Spleen (tissue), 7 donors: ENCODE measurements around the gene ASTN1.

ENCODE experiments used
- POLR2A ChIP-seq, 3 donors: fragments of 450-650 bp; IDR thresholded peaks; one replicate each; pipeline ENCODE4 v1.5.1; 2017; ENCODE audit warnings: antibody characterized with exemption in 3 of 3, mild to moderate bottlenecking in 1 of 3
- POLR2AphosphoS5 ChIP-seq, 3 donors: sonication (generic); formaldehyde crosslinking; IDR thresholded peaks; one replicate each; pipeline ENCODE4 v1.5.1; 2017; ENCODE audit warnings: antibody characterized with exemption in 3 of 3
- TF ChIP-seq, protein P1 (sequence below), 11 experiments: fragments of 200-600 bp in 7 of 11; fragments of 450-650 bp in 4 of 11; sonication (generic) in 4 of 11; IDR thresholded peaks in 8 of 11; conservative IDR thresholded peaks in 3 of 11; 1 replicate in 7 of 11; 2 replicates in 4 of 11; pipeline versions ENCODE4 v1.4.0 to v1.8.0; 2016 to 2021; ENCODE audit warnings: antibody characterized with exemption in 11 of 11, inconsistent platforms in 4 of 11, mild to moderate bottlenecking in 1 of 11
- donor health status: DM: no; HTN: no; CAD: no; lungs with moderate emphysema.
- donor health status: DM: no; HTN: no; CAD: no.
- donor health status: DM: no; HTN: no; CAD: no.

DNA sequence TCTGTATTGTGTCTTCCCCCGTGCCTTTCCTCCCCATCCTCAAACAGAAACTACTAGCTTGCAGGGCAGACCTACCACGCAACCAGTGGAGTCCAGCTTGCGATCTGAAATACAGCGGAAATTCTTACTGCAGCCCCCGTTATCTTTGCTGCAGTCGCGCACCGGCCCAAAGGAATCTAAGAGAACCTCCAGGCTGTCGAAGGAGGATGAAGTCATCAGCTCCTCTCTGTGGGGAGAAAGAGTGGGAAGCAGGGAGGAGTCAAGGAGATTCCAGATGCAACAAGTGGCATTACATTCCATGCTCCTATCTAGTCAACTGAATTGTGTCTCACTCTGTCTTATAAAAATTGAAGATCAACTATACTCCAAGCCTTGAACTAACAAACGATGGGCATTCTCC is 206.9 kb downstream of the ASTN1 start:
- TF ChIP-seq, protein P1, sequence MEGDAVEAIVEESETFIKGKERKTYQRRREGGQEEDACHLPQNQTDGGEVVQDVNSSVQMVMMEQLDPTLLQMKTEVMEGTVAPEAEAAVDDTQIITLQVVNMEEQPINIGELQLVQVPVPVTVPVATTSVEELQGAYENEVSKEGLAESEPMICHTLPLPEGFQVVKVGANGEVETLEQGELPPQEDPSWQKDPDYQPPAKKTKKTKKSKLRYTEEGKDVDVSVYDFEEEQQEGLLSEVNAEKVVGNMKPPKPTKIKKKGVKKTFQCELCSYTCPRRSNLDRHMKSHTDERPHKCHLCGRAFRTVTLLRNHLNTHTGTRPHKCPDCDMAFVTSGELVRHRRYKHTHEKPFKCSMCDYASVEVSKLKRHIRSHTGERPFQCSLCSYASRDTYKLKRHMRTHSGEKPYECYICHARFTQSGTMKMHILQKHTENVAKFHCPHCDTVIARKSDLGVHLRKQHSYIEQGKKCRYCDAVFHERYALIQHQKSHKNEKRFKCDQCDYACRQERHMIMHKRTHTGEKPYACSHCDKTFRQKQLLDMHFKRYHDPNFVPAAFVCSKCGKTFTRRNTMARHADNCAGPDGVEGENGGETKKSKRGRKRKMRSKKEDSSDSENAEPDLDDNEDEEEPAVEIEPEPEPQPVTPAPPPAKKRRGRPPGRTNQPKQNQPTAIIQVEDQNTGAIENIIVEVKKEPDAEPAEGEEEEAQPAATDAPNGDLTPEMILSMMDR (IDR thresholded peaks at IDR 0.05 in 8 of 11, conservative IDR thresholded peaks at IDR 0.05 in 3 of 11) = no peak
- no peak for TF ChIP-seq POLR2AphosphoS5 (IDR thresholded peaks at IDR 0.05)
- TF ChIP-seq POLR2A (IDR thresholded peaks at IDR 0.05) = no peak
